Neural crest cell (in vitro differentiated cells): Measurements from ENCODE around the gene EXO1. TPM values are rescaled to one million over a fixed set of nuclear protein-coding genes. Genes with fewer than 3 reads are reported as not detected.

Experiments
- DNase-seq: peaks from one replicate; pipeline ENCODE4 v3.0.0; 2021; ENCODE audit warnings: low read depth, mixed read lengths, low spot score
- H3K27ac Mint-ChIP-seq: one replicate; pipeline ENCODE4 v1.8.0; 2021; ENCODE audit warnings: mild to moderate bottlenecking, mixed read lengths; ENCODE audit not compliant: unreplicated experiment
- H3K27me3 Mint-ChIP-seq: 2 replicates; pipeline ENCODE4 v1.8.0; 2021; ENCODE audit warnings: low read depth, mild to moderate bottlenecking, mixed read lengths
- H3K36me3 Mint-ChIP-seq: 2 replicates; pipeline ENCODE4 v1.8.0; 2021; ENCODE audit warnings: low read depth, mild to moderate bottlenecking, mixed read lengths
- H3K4me1 Mint-ChIP-seq: 2 replicates; pipeline ENCODE4 v1.8.0; 2021; ENCODE audit warnings: mixed read lengths
- H3K4me3 Mint-ChIP-seq: one replicate; pipeline ENCODE4 v1.8.0; 2021; ENCODE audit warnings: mild to moderate bottlenecking, mixed read lengths
- H3K9me3 Mint-ChIP-seq: 2 replicates; pipeline ENCODE4 v1.8.0; 2021; ENCODE audit warnings: mixed read lengths
- CTCF ChIP-seq: fragments of 200-600 bp; sonication (generic); conservative IDR thresholded peaks from 2 replicates; pipeline ENCODE4 v1.5.0; 2021; ENCODE audit warnings: antibody characterized with exemption, mild to moderate bottlenecking
- total RNA-seq: library from RNA; stranded (reverse); gene quantifications from 2 replicates; pipeline ENCODE4 v1.2.1, GENCODE V29; 2021

EXO1 gene
- total RNA-seq, 1 donor from 2014 or later = 49.2 TPM

- no peaks in the 10 kb centered on the region for H3K27me3 Mint-ChIP-seq
- DNase-seq = no peak
- H3K4me3 Mint-ChIP-seq = no peak overlapping the region
- peaks cover 9% of the 10 kb centered on the region for H3K36me3 Mint-ChIP-seq
- H3K9me3 Mint-ChIP-seq = no peaks in the 10 kb centered on the region
- no peak overlapping the region for H3K27ac Mint-ChIP-seq
- no peaks in the 10 kb centered on the region for H3K4me1 Mint-ChIP-seq
- no peak for TF ChIP-seq CTCF
Observed at GRCh38 chr1:241888232-241888631, 40.2 kb downstream of the EXO1 start.

GRCh38 chr1:241891296-241891695, 43.3 kb downstream of the EXO1 start:
- Mint-ChIP-seq H3K27ac (no peak overlapping the region), H3K27me3 (no peaks in the 10 kb centered on the region), H3K9me3 (no peaks in the 10 kb centered on the region), H3K4me3 (no peak overlapping the region), H3K4me1 (no peaks in the 10 kb centered on the region), H3K36me3 (peaks cover 4% of the 10 kb centered on the region)
- TF ChIP-seq CTCF = no peak
- DNase-seq = no peak

DNA sequence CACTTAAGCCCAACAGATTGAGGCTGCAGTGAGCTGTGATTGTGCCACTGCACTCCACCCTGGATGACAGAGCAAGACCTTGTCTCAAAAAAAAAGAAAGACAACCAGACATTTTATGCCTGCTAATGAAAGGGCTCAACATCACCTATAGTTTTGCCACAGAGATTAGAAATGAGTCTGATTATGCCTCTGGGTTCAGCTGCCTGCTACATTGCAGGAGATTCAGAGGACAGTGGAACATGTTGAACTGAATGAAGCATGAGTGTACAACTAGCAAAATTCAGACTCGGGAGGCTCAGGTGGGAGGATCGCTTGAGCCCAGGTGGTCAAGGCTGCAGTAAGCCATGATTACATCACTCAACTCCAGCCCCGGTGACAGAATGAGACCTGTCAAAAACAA, 46.0 kb downstream of the EXO1 start:
- Mint-ChIP-seq H3K27me3 (no peaks in the 10 kb centered on the region), H3K27ac (no peak overlapping the region), H3K4me3 (no peak overlapping the region), H3K4me1 (no peaks in the 10 kb centered on the region), H3K36me3 (no peaks in the 10 kb centered on the region), H3K9me3 (no peaks in the 10 kb centered on the region)
- DNase-seq = no peak
- TF ChIP-seq CTCF = no peak

DNA sequence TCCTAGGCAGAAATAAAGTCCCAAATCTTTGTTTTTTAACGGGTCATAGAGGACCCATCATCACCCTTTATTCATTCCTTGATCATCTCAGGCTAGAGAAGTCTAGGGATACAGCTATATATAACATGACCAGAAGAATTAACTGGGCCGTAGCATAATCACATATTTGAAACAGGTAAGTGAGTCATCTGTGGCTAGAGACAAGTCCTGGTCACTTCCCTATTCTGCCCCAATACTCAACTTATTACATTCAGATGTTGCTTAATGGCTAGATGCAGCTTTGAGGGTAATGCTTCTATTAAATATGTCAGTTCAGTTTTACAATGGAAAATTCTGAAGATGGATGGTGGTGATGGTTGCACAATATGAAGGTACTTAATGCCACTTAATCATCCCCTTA, 47.0 kb downstream of the EXO1 start:
- Mint-ChIP-seq H3K36me3 (no peaks in the 10 kb centered on the region), H3K4me3 (no peak overlapping the region), H3K27me3 (no peaks in the 10 kb centered on the region), H3K4me1 (no peaks in the 10 kb centered on the region), H3K9me3 (no peaks in the 10 kb centered on the region), H3K27ac (no peak overlapping the region)
- no peak for DNase-seq
- TF ChIP-seq CTCF = no peak

- TF ChIP-seq CTCF = no peak
- no peak for DNase-seq
- Mint-ChIP-seq H3K4me1 (no peaks in the 10 kb centered on the region), H3K4me3 (no peak overlapping the region), H3K27ac (no peak overlapping the region), H3K36me3 (no peaks in the 10 kb centered on the region), H3K27me3 (no peaks in the 10 kb centered on the region), H3K9me3 (no peaks in the 10 kb centered on the region)
Observed at GRCh38 chr1:241896670-241896962, 48.6 kb downstream of the EXO1 start.

DNA sequence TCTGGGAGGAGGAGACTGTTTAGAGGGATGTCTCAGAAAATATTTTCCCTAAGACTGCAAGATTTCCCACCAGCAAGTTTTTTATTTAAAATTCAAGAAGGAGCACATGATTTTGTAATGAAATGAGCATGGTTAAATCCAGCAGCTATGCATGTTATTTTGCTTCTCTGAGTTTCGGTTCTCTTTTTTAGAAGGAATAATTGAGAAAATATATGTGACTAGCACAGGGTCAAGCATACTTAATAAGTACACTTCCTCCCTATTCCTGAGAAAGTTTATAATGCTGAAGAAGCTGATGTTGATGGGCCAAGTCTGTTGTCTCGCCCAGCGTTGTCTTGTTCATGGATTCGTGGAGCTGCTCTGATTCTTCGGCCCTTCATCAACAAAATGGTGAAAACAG, 51.2 kb downstream of the EXO1 start:
- no peak for TF ChIP-seq CTCF
- Mint-ChIP-seq H3K4me1 (peaks cover 6% of the 10 kb centered on the region), H3K27ac (no peak overlapping the region), H3K9me3 (no peaks in the 10 kb centered on the region), H3K36me3 (no peaks in the 10 kb centered on the region), H3K4me3 (no peak overlapping the region), H3K27me3 (no peaks in the 10 kb centered on the region)
- no peak for DNase-seq
